ENCODE measurements around the gene BRD4.
A peak's percentile ranks its signal among the peaks of the same experiment; 100 is the strongest.

Gene BRD4

DNA sequence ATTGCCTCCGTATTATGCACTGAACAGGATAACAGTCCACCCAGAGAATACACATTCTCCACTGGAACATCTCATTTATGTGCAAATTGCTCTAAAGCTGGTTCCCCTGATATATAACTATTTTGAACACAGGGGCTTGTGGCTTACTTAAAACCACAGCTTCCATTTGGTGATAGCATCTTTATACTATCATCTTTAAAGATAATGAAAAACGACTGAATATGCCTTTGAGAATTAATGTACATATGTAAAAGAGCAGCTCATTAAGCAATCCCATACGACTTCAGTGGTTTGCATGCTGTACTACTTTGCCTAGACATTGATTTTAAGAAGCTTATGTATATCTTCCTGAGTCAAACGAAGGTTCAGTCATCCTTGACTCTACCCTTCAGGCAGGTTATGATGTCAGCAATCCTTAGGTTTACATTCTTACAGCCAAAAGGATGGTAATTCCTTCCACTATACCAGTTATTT lies 40.8 kb downstream of the BRD4 start:
- no peak for DNase-seq

DNA sequence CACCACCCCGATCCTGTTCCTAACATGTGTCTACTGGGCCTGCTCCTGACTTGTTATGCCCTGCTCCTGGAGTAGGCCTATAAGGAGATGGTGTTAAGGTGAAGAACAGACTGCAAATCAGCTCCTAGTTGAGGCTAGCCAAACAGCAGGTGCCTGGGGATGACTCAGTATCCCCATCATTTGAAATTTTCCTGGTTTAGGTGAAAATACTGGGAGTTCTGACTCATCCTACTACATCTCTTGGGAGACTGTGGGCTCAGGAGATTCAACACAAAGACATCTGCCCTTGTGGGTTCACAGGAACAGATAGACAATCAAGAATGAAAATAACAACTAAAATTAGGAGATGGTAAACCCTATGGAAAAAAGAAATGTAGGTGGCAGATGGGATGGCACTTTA lies 41.2 kb downstream of the BRD4 start:
- peak in 1 of 51 donors; percentile 10 for DNase-seq

DNA sequence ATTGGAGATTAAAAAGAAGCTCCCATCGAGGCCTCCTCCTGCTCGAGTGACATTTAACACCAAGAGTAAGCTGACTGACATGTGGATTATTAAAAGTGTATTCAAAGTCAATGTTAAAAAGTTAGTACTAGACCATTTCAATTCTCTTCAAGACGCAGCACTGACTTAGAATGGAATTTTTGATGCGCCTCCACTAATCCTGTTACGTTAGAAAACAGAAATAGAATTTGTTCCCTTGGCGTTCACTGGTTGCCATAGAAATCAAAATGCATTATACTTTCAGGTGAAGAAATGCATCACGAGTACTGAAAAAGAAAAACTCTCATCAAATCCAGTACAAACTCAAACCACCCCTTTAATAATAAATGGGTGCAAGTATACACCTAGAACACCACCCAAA lies 42.2 kb downstream of the BRD4 start:
- peak in 1 of 51 donors; percentile 28 for DNase-seq

DNA sequence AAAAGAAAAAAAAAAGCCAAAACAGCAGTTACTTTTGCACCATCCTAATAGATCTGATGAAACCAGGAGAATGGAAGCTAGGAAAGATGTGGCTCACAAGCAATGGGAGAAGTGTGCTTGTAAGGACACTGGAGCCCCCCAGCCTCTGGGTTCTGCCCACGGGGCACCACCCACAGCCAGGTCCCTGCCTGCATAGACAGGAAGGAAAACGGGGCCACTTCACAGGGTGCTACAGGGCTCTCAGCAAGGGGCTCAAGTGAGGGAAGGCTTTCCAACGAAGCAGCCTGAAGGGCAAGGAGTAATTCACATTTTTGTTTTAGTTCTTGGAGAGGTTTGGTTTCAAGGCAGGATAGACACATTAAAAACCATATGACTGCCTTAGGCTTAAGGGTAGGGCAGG lies 42.7 kb downstream of the BRD4 start:
- no peak for DNase-seq

DNA sequence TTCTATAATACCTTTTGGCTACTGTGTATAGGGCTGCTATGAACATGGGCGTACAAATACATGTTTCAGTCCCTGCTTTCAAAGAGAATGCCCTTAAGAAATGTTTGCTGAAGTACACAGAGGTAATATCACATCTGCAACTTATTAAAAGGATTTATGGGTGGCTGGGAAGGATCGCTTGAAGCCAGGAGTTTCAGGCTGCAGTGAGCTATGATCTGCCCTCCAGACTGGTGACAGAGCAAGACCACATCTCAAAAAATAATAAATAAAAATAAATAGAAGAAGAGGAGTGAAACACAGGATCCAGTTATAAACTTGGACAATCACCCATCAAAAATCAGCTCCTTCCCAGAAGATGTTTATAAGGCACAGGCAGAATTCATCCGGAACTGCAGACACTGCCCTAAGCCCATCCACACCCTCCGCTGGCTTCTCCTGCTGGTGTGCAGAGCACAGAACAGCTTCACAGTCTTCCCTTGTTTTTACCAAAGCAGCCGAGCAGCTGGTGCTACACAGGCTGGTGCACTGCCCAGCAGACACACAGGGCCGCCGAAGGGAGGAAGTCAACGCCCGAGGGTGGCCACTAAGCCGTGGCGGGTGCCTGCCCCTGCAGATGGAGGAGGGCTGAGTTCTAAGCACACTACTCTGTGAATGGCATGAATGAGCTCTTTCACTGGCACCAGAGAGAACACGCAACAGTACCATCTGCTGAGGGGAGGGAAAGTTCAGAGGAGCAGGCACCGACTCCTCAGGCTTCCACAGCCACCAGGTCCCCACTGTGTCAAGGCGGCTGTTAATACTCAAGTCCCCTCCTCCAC lies 44.0 kb downstream of the BRD4 start:
- peak in 50 of 51 donors; percentile 18 to 93 (median 77) for DNase-seq

DNA sequence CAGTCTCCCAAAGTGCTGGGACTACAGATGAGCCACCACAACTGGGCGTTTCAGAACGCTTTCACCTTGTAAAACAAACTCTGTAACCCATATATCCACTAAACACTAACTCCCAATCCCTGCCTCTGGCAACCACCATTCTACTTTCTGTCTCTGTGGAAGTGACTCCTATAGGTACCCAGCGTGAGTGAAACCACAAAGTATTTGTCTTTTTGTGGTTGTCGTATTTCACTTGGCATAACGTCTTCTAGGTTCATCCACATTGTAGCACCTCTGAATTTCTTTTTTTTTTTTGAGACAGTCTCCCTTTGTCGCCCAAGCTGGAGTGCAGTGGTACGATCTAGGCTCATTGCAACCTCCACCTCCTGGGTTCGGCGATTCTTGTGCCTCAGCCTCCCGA lies 44.8 kb downstream of the BRD4 start:
- no peak for DNase-seq

DNA sequence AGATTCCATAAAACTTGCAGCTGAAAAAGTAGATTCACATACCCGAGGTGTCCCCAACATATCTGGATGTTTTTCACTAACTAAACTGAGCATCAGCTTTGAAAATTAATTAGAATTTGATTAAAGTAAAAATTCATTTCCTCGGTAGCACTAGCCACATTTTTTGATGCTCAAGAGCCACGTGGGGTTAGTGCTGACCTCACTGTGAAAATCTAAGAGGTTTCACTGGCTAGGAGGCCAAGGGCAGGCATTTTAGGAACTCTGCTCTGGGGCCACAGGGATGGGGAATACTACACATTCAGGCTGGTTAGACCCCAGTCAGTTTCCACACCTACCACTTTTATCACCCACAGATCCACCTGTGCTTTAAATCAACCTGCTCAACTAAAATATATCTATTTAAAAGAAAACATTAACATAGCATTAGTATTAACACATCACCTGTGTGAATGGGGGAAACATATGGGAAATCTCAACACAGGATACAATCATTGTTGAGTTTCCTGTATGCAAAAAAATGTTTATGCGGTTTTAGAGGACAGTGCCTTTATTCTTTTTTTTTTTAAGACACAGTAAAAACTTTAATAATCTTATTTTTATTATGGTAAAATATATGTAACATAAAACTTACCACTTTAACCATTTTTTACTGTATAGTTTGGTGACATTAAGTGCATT lies 45.5 kb downstream of the BRD4 start:
- no peak for DNase-seq

DNA sequence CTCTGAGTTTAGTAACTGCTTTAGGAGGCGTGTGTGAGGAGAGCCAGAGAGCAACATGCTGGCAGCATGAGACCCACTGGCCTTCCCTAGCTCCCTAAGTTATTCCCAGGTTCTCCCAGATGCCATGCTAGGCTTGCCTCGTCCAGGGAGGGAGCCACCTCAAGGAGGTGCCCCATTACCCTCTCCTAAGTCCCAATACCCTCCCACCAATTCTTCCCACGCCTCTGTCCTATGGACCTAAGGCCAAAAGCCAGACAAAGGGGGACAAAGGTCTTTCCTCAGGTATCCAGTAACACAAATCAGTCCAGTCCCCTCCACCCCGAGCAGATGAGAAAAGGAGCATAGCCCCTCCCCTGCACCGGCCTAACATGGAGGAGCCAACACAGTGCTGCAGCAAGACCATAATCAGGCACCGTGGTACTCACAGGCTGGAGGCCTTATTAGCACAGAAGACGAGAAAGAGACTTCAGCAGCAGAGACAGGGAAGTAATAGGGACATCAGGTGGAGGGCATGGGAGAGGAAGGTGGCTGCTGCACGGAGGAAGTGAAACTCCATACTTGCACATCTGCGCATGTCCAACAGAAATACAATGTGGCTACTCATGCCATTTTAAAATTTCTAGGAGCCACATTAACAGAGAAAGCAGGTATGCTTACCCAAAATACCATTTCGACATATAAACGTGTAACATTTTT lies 46.3 kb downstream of the BRD4 start:
- DNase-seq, result peak in 1 of 51 donors; percentile 12

DNA sequence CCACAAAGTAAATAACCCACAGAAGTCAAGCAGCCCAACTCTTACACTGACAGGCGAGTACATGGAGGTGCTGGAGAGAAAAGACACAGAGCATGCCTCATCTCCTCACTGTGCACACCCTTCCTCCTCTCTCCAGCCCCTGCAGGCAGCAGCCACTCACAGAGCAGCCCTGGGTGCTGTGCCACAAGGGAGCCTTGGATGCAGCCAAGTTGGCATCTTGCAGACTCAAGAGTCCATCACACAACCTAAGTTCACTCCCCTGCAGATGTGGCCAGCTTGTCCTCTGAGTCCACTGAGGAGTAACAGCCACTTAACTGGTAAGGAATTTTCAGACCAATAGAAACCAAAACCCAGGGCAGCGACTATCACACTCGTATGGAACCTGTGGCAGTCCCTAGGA lies 47.4 kb downstream of the BRD4 start:
- no peak for DNase-seq

DNA sequence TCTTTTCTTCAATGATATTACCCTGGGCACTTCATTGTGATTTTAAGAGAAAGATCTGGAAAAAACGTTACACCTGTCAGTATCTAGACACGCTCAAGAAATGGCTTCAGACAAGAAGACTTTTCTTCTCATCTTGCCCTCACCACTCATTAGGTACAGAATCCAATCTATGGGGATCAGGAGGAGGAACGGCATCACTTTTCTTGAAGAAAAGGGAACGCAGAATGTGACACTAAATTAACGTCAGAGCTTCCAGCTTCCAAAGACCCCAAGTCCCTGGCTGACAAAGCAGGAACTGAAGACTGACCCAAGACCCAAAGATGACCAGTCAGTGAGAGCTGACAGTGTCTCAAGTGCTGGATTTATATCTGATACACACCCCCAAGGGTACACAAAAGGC lies 48.2 kb downstream of the BRD4 start:
- no peak for DNase-seq

DNA sequence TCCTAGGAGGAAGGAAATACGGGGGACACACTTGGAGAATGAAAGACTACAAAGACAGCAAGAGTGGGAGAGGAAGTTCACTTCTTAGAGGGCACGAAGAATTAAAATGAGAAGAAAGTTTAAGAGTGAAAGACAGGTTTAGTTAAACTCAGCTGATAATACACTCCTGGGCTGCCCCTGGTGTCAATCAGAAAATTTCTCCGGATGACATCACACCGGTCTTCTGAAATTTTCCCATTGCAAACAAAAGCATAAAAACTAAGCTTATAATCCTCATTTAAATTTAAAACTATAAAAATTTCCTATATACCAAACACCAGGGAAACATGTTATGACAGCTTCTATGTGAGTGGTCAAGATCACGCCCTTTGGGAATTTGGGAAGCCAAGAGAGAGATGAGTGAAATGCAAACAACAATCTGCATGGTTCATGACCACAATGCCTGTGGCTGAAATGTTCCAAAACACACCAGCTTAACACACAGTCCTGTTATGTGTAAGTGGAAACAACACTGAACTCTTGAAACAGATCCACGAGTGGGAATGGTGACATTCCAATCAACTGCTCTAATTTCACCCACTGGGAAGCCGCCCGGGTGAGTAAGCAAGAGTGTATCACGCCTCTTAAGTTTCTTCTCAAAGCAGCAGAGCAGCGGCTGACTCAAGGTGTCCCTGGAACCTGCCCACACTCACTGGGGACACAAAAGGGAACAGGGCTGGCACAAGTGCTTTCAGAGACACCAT lies 49.0 kb downstream of the BRD4 start:
- DNase-seq, result peak in 6 of 51 donors; percentile 12 to 71 (median 18)

DNA sequence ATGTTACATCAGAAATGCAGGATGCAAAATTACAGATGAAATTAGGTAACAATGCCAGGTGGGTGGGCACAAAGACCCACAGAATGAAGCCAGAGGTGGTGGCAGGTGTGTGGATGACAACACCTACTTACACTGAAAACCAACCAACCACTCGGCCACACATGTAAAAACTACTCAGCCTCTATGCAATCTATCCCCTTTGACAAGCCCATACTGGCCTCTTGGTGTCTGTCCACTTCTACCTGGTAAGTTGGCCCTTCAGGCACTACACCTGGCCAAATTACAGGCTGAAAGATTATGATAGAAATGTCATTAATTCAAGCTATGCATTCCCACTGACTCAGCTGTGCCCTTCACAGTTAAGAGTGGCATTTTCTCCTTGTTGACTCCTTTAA lies 50.0 kb downstream of the BRD4 start:
- no peak for DNase-seq

DNA sequence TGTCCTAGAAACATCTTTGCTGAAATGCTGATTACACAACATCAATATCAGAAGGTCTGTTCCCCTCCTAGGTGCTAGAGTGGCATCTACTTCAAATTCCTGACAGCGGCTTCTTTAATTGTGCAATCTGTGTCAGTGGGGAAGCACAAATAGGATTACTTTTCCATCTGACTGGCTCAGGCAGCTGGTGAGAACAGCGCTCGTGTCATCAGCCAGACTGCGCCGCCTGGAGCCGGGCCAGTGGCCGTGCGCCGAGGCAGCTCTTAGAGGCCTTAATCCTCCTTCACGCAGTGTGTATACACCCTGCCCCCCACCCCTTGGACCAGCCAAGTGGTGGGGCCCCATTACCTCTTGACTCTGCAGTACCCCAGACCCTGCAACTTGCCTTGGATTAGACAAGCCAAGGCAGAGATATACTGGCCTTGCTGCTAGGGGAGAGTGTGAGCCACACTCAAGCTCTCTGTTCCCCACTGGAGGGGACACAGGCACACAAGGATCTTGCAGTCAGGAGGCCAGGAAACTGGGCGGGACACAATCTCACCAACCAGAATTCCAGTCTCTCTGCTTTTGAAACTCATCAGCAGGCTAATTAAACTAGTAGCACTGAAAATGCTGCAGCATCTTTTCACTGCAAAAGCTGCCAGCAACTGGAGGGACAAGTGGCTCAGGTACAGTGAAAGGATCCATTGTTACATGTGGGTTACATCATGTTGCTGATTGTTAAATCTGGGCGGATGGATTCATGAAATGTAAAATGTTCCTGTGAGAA lies 51.2 kb downstream of the BRD4 start:
- peak in 49 of 51 donors; percentile 9 to 86 (median 64) for DNase-seq

DNA sequence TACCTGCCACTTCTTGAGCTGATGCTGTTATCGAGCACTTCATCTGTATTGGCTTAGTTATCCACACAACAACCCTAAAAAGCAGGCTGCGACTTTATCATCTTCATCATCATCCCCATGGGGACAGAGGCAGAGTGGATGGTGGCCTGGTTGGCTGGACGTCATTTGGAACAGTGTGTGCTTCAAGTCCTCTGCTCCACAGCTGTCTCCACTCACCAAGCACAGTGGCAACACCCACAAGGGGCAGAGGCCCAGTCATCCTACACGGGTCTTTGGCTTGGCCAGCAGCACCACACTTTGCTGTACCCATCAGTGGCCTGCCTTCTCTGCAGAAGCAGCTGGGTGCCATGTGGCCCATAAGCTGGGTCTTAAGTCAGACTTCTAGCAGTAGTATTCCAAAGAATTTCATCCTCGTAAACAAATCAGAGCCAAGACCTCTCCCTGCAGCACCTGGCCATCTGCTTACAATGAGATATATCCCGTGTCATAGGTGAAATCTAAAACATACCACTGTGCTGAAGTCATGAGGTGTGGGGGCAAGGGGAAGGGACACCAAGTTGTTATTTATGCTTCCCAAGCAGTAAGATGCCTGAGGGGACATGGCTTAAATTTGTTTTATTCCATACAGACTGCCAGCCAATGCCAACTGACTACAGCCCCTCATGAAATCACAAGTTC lies 52.2 kb downstream of the BRD4 start:
- peak in 1 of 51 donors; percentile 19 for DNase-seq

DNA sequence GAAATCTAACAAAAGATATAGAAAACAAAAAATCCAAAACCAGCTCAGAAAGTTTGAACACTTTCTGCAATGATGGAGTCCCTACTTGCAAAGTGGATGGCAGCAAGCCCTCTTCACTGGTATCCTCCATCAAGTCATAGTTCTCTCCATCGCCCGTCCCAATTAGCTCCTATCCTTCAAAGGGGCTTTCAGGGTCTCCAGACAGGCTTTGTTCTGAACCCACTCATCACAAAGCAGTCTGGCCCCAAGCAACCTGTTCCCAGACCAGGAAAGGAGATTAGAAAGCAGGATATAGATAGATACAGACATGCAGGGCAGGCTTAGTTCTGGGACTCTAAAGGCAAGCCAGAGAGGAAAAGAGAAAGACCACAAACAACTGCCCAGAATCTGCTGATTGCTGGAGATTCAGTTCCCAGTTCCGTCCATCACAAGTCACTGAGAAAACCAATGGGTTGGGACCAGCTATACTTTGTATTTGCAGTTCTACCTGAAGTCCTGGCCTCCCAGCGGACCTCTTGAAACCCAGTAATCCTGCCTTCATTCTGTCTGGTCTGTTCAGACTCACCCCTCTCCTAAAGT lies 52.9 kb downstream of the BRD4 start:
- no peak for DNase-seq

DNA sequence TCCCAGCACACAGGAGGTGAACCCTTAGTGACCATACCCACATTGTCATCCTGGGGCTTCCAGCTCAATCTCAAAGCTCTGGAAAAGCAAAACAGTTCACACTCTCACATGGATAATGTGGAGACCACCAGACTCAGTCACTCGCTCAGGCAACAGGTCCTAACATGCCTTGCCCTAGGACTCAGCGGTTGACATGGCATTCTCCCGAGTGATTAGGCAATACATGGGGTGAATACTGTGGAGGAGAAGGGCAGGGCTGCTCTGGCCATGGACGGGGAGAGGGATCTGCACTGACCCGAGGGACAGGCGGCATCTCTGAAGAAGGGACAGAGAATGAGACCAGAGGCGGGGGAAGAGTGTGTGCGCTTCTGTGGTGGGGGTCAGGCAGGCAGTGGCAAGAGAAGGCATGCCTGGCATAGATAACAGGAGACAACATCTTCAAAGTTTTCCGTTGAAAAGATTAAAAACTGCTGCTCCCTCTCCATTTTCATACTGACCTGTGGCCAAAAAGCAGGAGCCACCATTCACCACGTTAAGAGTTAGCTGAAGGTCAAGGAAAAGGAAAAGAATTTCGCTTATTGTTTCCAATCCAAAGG lies 55.6 kb downstream of the BRD4 start:
- no peak for DNase-seq

DNA sequence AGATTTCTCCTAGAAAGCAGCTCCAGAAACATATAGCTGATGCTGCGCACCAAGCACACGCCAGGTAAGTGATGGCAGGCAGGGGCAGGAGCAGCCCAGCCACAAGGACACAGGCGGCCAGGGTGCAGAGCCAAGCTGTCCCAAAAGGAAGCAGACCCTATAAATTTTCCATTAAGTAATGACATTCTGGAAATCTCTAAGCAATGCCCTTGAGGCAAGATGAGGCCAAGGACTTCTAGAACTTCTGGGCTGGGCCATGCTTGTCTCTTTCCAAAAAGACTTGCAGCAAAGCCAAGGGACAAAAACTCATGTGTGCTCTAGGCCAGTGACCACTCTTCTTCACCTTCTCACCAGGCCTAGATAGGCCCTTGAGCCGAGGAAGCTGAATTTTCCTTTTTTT lies 57.9 kb downstream of the BRD4 start:
- DNase-seq, result no peak

DNA sequence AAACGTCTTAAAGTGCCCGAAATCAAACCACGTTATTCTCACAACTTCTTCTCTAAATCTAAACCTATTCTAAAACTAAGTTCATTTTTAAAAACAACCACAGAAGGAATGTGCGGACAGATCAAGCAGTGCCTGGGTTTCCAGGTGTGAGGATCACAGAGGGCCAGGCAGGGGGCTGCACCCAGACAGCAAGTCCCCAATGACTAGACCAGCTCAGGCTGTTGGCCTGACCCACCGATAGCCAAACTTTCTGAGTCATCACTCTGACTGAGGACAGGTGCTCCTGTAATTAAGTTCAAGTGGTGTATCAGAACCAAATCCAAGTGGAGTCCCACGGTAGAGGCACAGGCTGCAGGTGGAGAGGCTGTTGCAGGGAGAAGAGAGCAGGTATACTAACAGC lies 62.5 kb downstream of the BRD4 start:
- no peak for DNase-seq

DNA sequence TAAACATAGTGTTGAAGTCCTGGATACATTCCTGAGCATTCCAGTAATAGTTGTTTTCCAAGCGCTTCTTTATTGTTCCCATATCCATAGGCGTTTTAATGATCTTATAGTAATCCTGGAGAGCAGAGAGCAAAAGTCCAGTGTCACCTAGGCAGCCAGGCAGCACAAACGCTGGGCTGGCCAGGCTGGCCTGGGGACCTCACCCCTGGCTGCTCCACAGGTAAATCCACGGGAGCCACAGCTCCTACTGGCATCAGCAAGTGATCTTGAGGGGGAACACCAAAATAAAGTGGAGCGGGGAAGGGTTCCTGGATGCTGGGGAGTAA lies 63.4 kb downstream of the BRD4 start:
- no peak for DNase-seq

All from hypothalamus (tissue), 51 donors.